ENCODE results near the gene NCAPG.

NCAPG gene

GRCh38 chr4:17810260-17811077 lies at the start of gene NCAPG, which contains the start of gene DCAF16:
Gene NCAPG (plus strand): TSS chr4:17810979. CDS start chr4:17811078, 99 bp downstream.
Gene DCAF16 (minus strand): TSS chr4:17810757. CDS start chr4:17804141, 6,616 bp downstream.
- peak; percentile 99 for DNase-seq

GRCh38 chr4:17761062-17761461 lies 49.7 kb upstream of the NCAPG start:
- no peak for DNase-seq

GRCh38 chr4:17762726-17763125 lies 48.1 kb upstream of the NCAPG start:
- peak; percentile 3 for DNase-seq

- no peak for DNase-seq
These were observed 47.4 kb upstream of the NCAPG start for GRCh38 chr4:17763416-17763815.

GRCh38 chr4:17763931-17764330 lies 46.8 kb upstream of the NCAPG start:
- no peak for DNase-seq

GRCh38 chr4:17765514-17766286 lies 45.1 kb upstream of the NCAPG start:
- no peak for DNase-seq

- DNase-seq: no peak
These were observed 43.8 kb upstream of the NCAPG start for GRCh38 chr4:17766826-17767458.

GRCh38 chr4:17769406-17770174 lies 41.2 kb upstream of the NCAPG start:
- DNase-seq: no peak

- DNase-seq: no peak
These were observed 39.9 kb upstream of the NCAPG start for GRCh38 chr4:17770845-17771244.

- DNase-seq: no peak
These were observed 39.4 kb upstream of the NCAPG start for GRCh38 chr4:17771284-17771908.

- DNase-seq: no peak
These were observed 37.6 kb upstream of the NCAPG start for GRCh38 chr4:17773135-17773698.

- DNase-seq: no peak
These were observed 32.3 kb upstream of the NCAPG start for GRCh38 chr4:17778431-17778830.

GRCh38 chr4:17780501-17781299 lies 30.1 kb upstream of the NCAPG start:
- peak; percentile 5 for DNase-seq

GRCh38 chr4:17781300-17782287 lies 29.2 kb upstream of the NCAPG start, which contains the start of gene FAM184B:
Gene FAM184B (minus strand): TSS chr4:17781621. CDS start chr4:17781299, 322 bp downstream.
- DNase-seq: peak; percentile 50

- no peak for DNase-seq
These were observed 24.9 kb upstream of the NCAPG start for GRCh38 chr4:17785858-17786257.

GRCh38 chr4:17786567-17786966 lies 24.2 kb upstream of the NCAPG start:
- DNase-seq: no peak

GRCh38 chr4:17787315-17787714 lies 23.5 kb upstream of the NCAPG start:
- no peak for DNase-seq

- no peak for DNase-seq
These were observed 21.8 kb upstream of the NCAPG start for GRCh38 chr4:17788956-17789355.

GRCh38 chr4:17794730-17795129 lies 16.0 kb upstream of the NCAPG start:
- DNase-seq: no peak

- no peak for DNase-seq
These were observed 13.0 kb upstream of the NCAPG start for GRCh38 chr4:17797808-17798207.

Measured in COR-L47 (cell line).